Measurements from ENCODE around the gene NACC2. TPM values are rescaled to one million over a fixed set of nuclear protein-coding genes. Genes with fewer than 3 reads are reported as not detected.

NACC2 gene
- total and polyA plus RNA-seq, 8 donors = 3.6 to 29.5 (median 5.5) TPM

- no peak for TF ChIP-seq CTCF (IDR thresholded peaks at IDR 0.05)
- no peak overlapping the region for H3K27ac ChIP-seq
- H3K4me3 ChIP-seq = peak overlapping the region; percentile 16 to 24
- peaks cover 8 to 13% of the 10 kb centered on the region in 2 donors for H3K4me1 ChIP-seq
- H3K36me3 ChIP-seq = no peaks in the 10 kb centered on the region
- DNase-seq = peak in 1 of 4 donors; percentile 55
- intact Hi-C loops (cut with DNase I) = no loop called here
- H3K9me3 ChIP-seq = no peaks in the 10 kb centered on the region
- peaks cover 40 to 91% of the 10 kb centered on the region in 2 donors for H3K27me3 ChIP-seq
- peak; percentile 28 for ATAC-seq
Observed at GRCh38 chr9:136133191-136133958, 38.3 kb upstream of the NACC2 start.

- H3K27me3 ChIP-seq = peaks cover 39 to 83% of the 10 kb centered on the region in 2 donors
- peaks cover 8 to 13% of the 10 kb centered on the region in 2 donors for H3K4me1 ChIP-seq
- no peak overlapping the region for H3K27ac ChIP-seq
- H3K4me3 ChIP-seq = no peak overlapping the region
- DNase-seq (no peak), ATAC-seq (no peak)
- H3K9me3 ChIP-seq = no peaks in the 10 kb centered on the region
- no peaks in the 10 kb centered on the region for H3K36me3 ChIP-seq
- intact Hi-C loops (cut with DNase I) = no loop called here
- TF ChIP-seq CTCF (IDR thresholded peaks at IDR 0.05) = no peak
Observed at GRCh38 chr9:136132512-136133050, 37.5 kb upstream of the NACC2 start.

- TF ChIP-seq CTCF (IDR thresholded peaks at IDR 0.05) = no peak
- Histone ChIP-seq H3K27ac (no peak overlapping the region), H3K9me3 (no peaks in the 10 kb centered on the region), H3K27me3 (peaks cover 36 to 80% of the 10 kb centered on the region in 2 donors), H3K4me1 (peaks cover 8 to 13% of the 10 kb centered on the region in 2 donors), H3K4me3 (no peak overlapping the region), H3K36me3 (no peaks in the 10 kb centered on the region)
- intact Hi-C loops (cut with DNase I) = no loop called here
- ATAC-seq (no peak), DNase-seq (no peak)
Observed at GRCh38 chr9:136131629-136132511, 36.8 kb upstream of the NACC2 start.

- peaks cover 21 to 60% of the 10 kb centered on the region in 2 donors for H3K27me3 ChIP-seq
- no peak overlapping the region for H3K27ac ChIP-seq
- ATAC-seq = no peak
- no peaks in the 10 kb centered on the region for H3K9me3 ChIP-seq
- no peak for DNase-seq
- intact Hi-C loops (cut with DNase I) = loop anchor here (10.0 kb wide), 2 partner anchors 154 to 264 kb away; no protein-coding TSS in a partner anchor
- H3K4me1 ChIP-seq = peaks cover 8 to 13% of the 10 kb centered on the region in 2 donors
- no peaks in the 10 kb centered on the region for H3K36me3 ChIP-seq
- H3K4me3 ChIP-seq = no peak overlapping the region
- TF ChIP-seq CTCF (IDR thresholded peaks at IDR 0.05) = no peak
Observed at GRCh38 chr9:136129176-136129575, 34.1 kb upstream of the NACC2 start.

Data from left lung (tissue), 10 donors.